ENCODE measurements around the gene PPP6R1. TPM values are rescaled to one million over a fixed set of nuclear protein-coding genes. Genes with fewer than 3 reads are reported as not detected.

Gene PPP6R1, protein sequence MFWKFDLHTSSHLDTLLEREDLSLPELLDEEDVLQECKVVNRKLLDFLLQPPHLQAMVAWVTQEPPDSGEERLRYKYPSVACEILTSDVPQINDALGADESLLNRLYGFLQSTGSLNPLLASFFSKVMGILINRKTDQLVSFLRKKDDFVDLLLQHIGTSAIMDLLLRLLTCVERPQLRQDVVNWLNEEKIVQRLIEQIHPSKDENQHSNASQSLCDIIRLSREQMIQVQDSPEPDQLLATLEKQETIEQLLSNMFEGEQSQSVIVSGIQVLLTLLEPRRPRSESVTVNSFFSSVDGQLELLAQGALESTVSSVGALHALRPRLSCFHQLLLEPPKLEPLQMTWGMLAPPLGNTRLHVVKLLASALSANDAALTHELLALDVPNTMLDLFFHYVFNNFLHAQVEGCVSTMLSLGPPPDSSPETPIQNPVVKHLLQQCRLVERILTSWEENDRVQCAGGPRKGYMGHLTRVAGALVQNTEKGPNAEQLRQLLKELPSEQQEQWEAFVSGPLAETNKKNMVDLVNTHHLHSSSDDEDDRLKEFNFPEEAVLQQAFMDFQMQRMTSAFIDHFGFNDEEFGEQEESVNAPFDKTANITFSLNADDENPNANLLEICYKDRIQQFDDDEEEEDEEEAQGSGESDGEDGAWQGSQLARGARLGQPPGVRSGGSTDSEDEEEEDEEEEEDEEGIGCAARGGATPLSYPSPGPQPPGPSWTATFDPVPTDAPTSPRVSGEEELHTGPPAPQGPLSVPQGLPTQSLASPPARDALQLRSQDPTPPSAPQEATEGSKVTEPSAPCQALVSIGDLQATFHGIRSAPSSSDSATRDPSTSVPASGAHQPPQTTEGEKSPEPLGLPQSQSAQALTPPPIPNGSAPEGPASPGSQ
- 43.8 and 62.5 TPM in 2 replicates for total RNA-seq

DNA sequence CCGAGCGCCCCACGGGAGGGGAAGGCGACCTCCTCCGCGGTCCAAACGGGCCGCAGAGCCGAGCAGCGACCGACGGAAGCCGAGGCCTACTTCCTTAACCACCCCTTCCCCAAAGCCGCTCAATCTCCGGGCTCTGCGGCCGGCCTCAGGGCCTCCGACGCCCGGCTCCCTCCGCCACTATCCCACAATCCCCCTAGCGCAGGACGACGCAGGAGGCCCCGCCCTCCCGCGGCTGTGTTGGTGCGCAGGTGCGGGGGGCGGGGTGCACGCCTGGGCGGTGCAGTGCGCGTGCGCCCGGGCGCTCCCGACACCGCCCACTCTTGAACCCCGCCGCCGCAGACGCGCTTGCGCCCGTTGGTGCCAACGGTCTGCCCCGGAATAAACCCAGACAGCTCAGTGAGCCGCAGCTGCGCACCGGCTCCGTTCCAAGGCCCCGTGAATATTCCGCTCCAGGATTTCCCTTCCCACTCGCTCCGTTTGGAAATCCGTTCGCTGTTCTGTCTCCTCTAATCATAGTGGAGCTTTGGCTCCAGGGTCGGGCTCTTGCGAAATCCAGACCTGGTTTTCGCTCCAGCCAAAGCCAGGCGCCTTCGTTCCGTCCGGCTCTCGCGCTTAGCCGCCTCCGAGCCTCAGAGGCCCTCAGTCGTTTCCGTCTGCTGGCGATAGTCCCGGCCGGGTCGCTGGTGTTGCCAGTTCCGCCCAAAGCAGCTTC is at the start of gene PPP6R1:
TSS of gene PPP6R1 (minus strand) at position 190 of the 712 bp plus-strand sequence. CDS start 11,914 bp downstream, outside the sequence.
- peak within 1 kb of the TSS; percentile 87 for H3K4me3 ChIP-seq (ENCODE audit: low read depth, low read length)
- DNase-seq (ENCODE audit: low read depth), result peak; percentile 96
- TF ChIP-seq, protein P1, sequence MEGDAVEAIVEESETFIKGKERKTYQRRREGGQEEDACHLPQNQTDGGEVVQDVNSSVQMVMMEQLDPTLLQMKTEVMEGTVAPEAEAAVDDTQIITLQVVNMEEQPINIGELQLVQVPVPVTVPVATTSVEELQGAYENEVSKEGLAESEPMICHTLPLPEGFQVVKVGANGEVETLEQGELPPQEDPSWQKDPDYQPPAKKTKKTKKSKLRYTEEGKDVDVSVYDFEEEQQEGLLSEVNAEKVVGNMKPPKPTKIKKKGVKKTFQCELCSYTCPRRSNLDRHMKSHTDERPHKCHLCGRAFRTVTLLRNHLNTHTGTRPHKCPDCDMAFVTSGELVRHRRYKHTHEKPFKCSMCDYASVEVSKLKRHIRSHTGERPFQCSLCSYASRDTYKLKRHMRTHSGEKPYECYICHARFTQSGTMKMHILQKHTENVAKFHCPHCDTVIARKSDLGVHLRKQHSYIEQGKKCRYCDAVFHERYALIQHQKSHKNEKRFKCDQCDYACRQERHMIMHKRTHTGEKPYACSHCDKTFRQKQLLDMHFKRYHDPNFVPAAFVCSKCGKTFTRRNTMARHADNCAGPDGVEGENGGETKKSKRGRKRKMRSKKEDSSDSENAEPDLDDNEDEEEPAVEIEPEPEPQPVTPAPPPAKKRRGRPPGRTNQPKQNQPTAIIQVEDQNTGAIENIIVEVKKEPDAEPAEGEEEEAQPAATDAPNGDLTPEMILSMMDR (conservative IDR thresholded peaks at IDR 0.05; ENCODE audit: low read depth, low read length), result no peak

DNA sequence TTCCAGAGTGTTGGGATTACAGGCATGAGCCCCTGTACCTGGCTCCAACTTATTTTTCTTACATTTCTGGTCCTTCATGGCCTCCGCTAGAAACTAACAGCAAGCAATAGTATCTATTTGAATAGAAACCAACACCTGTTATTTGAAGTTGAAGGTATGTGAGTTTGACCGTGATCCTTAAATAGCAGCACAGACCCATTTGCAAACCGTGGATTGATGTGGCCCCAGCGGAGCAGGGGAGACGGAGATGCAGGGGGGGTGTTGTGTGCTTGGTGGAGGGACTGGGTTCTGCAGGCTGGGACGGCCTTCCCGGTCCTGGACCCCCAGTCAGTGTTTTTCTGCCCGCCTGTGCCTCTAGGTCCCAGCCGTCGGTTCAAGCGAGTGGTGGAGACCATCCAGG is 49.5 kb upstream of the PPP6R1 start:
- TF ChIP-seq, protein P1 (conservative IDR thresholded peaks at IDR 0.05; ENCODE audit: low read depth, low read length), result no peak
- no peak overlapping the region for H3K4me3 ChIP-seq (ENCODE audit: low read depth, low read length)
- DNase-seq (ENCODE audit: low read depth), result no peak

DNA sequence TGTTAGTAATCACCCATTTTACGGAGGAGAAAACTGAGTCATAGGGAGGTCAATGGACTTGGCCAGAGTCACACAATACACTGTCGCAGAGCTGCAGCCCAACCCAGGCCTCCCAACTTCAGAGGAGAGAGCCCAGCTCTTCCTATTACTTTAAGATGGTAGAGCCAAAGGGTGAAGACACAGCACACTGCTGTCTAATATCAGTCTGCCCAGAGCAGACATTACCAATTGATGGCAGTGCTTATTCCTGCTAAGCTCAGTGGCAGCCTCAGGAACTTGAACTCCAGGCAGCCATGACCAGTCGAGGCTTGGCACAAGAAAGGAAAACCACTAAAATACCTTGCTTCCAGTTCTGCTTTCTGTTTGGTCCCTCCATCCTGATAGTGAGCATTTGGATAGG is 47.9 kb upstream of the PPP6R1 start:
- DNase-seq (ENCODE audit: low read depth), result no peak
- TF ChIP-seq, protein P1 (conservative IDR thresholded peaks at IDR 0.05; ENCODE audit: low read depth, low read length), result no peak

DNA sequence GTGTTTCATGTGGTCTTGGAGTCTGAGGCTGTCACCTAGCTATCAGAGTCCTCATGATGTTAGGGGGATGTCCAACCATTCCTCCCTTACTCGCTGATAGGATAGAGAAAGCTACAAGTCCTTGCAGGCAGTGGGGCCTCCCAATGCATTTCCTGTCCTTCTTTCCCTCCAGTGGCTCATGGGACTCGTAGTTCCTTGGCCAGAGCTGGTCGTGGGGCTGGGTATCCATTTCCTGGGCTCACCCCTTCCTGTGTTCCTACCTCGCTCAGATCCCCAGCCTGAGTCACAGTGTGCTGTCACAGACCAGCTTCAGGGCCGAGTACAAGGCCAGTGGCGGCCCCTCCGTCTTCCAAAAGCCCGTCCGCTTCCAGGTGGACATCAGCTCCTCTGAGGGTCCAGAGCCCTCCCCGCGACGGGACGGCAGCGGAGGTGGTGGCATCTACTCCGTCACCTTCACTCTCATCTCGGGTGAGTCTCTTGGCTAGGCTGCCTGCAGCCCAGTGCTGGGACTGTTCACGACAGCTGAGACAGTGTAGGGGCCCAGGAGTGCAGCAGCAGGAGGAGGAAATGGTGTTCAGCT is 47.3 kb upstream of the PPP6R1 start:
- TF ChIP-seq, protein P1 (conservative IDR thresholded peaks at IDR 0.05; ENCODE audit: low read depth, low read length), result no peak
- no peak overlapping the region for H3K4me3 ChIP-seq (ENCODE audit: low read depth, low read length)
- DNase-seq (ENCODE audit: low read depth), result no peak

More for the DNA sequence above, 47.9 kb upstream of the PPP6R1 start:
- H3K4me3 ChIP-seq (ENCODE audit: low read depth, low read length), result no peak overlapping the region

DNA sequence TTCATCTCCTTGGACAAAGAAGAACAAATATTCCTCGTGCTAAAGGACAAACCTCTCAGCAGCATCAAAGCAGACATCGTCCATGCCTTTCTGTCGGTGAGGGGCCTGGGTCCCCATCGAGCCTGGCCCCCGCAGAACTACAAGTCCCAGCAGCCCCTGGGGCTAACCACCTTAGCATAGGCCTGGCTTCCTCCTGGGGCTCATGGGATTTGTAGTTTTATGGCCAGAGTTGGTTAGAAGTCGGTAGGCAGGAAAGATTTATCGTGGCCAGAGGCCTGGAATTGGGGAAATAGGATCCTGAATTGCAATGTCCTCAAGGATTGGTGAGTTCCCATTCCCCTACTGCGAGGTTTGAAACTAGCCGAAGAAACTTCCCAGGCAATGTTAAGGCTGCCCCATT is 46.7 kb upstream of the PPP6R1 start:
- TF ChIP-seq, protein P1 (conservative IDR thresholded peaks at IDR 0.05; ENCODE audit: low read depth, low read length), result no peak
- DNase-seq (ENCODE audit: low read depth), result no peak

DNA sequence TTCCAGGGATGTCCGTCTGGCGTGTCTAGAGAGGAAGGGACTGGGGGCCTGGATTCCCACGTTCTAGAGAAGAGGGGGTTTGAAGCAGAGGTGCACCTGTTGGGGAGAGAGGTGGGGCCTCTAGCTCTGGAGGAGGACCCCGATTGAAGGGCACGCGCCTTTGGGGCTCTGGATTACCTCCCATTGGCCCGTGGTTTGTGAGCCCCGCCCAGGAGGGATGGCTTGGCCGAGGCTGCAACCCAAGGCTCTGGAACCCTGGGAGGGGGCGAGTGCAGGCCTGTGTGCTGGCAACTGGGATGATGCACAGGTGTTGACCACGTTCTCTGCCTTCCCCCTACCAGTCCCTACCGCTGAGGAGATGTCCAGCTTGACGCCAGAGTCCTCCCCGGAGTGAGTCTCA is 46.2 kb upstream of the PPP6R1 start:
- TF ChIP-seq, protein P1 (conservative IDR thresholded peaks at IDR 0.05; ENCODE audit: low read depth, low read length), result no peak

More for the DNA sequence above, 46.7 kb upstream of the PPP6R1 start:
- H3K4me3 ChIP-seq (ENCODE audit: low read depth, low read length), result no peak overlapping the region

More for the DNA sequence above, 46.2 kb upstream of the PPP6R1 start:
- H3K4me3 ChIP-seq (ENCODE audit: low read depth, low read length), result no peak overlapping the region
- DNase-seq (ENCODE audit: low read depth), result no peak

Data from epithelial cell of proximal tubule (primary cell).